Endodermal cell (in vitro differentiated cells): ENCODE measurements around the gene EIF4E1B. TPM values are rescaled to one million over a fixed set of nuclear protein-coding genes. Genes with fewer than 3 reads are reported as not detected.

Experiments used
- DNase-seq: peaks from one replicate; pipeline ENCODE4 v3.0.0-alpha.2; 2017
- H3K27ac ChIP-seq: 2 replicates; pipeline ENCODE4 v1.5.1; 2013; ENCODE audit warnings: mild to moderate bottlenecking, low read depth, low read length, moderate library complexity
- H3K27me3 ChIP-seq: 2 replicates; pipeline ENCODE4 v1.6.1; 2013; ENCODE audit warnings: mild to moderate bottlenecking, low read length, moderate library complexity; ENCODE audit not compliant: insufficient read depth, control insufficient read depth, poor library complexity, severe bottlenecking
- H3K36me3 ChIP-seq: 2 replicates; pipeline ENCODE4 v1.7.0; 2013; ENCODE audit warnings: mild to moderate bottlenecking, low read length, moderate library complexity; ENCODE audit not compliant: control insufficient read depth, insufficient read depth
- H3K4me1 ChIP-seq: one replicate; pipeline ENCODE4 v1.7.0; 2013; ENCODE audit warnings: low read length; ENCODE audit not compliant: control insufficient read depth, insufficient read depth
- H3K4me3 ChIP-seq: 2 replicates; pipeline ENCODE4 v1.5.1; 2013; ENCODE audit warnings: mild to moderate bottlenecking, low read length, moderate library complexity
- H3K9ac ChIP-seq: 2 replicates; pipeline ENCODE4 v1.6.1; 2013; ENCODE audit warnings: mild to moderate bottlenecking, low read length, moderate library complexity; ENCODE audit not compliant: poor library complexity, severe bottlenecking; ENCODE audit errors: extremely low read depth
- H3K9me3 ChIP-seq: 2 replicates; pipeline ENCODE4 v1.6.1; 2013; ENCODE audit warnings: mild to moderate bottlenecking, low read length, moderate library complexity; ENCODE audit not compliant: control insufficient read depth
- H3K27ac Mint-ChIP-seq: 2 replicates; pipeline ENCODE4 v1.8.0; 2020; ENCODE audit warnings: mixed read lengths
- H3K27me3 Mint-ChIP-seq: 2 replicates; pipeline ENCODE4 v1.8.0; 2021; ENCODE audit warnings: mild to moderate bottlenecking, mixed read lengths; ENCODE audit not compliant: insufficient read depth
- H3K36me3 Mint-ChIP-seq: 2 replicates; pipeline ENCODE4 v1.8.0; 2020; ENCODE audit warnings: low read depth, mixed read lengths
- H3K4me1 Mint-ChIP-seq: 2 replicates; pipeline ENCODE4 v1.8.0; 2020; ENCODE audit warnings: mixed read lengths
- H3K4me3 Mint-ChIP-seq: 2 replicates; pipeline ENCODE4 v1.8.0; 2020; ENCODE audit warnings: mild to moderate bottlenecking, moderate library complexity, mixed read lengths
- H3K9me3 Mint-ChIP-seq: 2 replicates; pipeline ENCODE4 v1.8.0; 2020; ENCODE audit warnings: mild to moderate bottlenecking, mixed read lengths
- CTCF ChIP-seq: fragments of 200-600 bp; sonication (generic); conservative IDR thresholded peaks from 2 replicates; pipeline ENCODE4 v1.5.0; 2021; ENCODE audit warnings: antibody characterized with exemption, mild to moderate bottlenecking
- WGBS, 2 experiments: methylation state at CpG; one replicate each; pipeline versions ENCODE4 v1.1.5 to v1.1.7; 2013; ENCODE audit warnings: missing lambda C conversion rate in 2 of 2, mixed read lengths in 1 of 2; ENCODE audit not compliant: insufficient coverage in 1 of 2, insufficient read length in 1 of 2; 5-methylcytosine and 5-hydroxymethylcytosine counted together
- total RNA-seq, 2 donors: library from RNA; stranded (reverse); fragmentation: NEBNext Ultra II Directional in 1 of 2; extraction: Animal tissue kit (Norgen Biotek cat#: 25700) in 1 of 2; gene quantifications; 2 replicates in 1 of 2; 3 replicates in 1 of 2; pipeline ENCODE4 v1.2.1, GENCODE V29; 2021

EIF4E1B gene
- total RNA-seq, 2 donors from 2014 or later, result 1.4 to 2.0 TPM

- Mint-ChIP-seq H3K4me3 (no peak overlapping the region), H3K27ac (no peak overlapping the region), H3K4me1 (no peaks in the 10 kb centered on the region), H3K27me3 (no peaks in the 10 kb centered on the region), H3K9me3 (no peaks in the 10 kb centered on the region), H3K36me3 (peaks cover 2% of the 10 kb centered on the region)
- Histone ChIP-seq H3K27ac (no peak overlapping the region), H3K4me3 (no peak overlapping the region), H3K9me3 (no peaks in the 10 kb centered on the region), H3K4me1 (no peaks in the 10 kb centered on the region), H3K36me3 (peaks cover 5% of the 10 kb centered on the region), H3K27me3 (no peaks in the 10 kb centered on the region), H3K9ac (no peak overlapping the region)
- no peak for DNase-seq
- no peak for TF ChIP-seq CTCF
- 88 to 96% methylated on average over 7 to 10 of the region's 10 CpGs for WGBS, 2 experiments
These were observed 31.2 kb downstream of the EIF4E1B start for GRCh38 chr5:176661676-176662075.

GRCh38 chr5:176662371-176663333, 32.2 kb downstream of the EIF4E1B start:
- no peak overlapping the region for H3K4me3 ChIP-seq
- no peaks in the 10 kb centered on the region for H3K27me3 ChIP-seq
- H3K9ac ChIP-seq, result no peak overlapping the region
- no peaks in the 10 kb centered on the region for H3K9me3 ChIP-seq
- 90 to 95% methylated on average over 14 to 21 of the region's 21 CpGs for WGBS, 2 experiments
- no peaks in the 10 kb centered on the region for H3K4me1 ChIP-seq
- no peak for TF ChIP-seq CTCF
- Mint-ChIP-seq H3K9me3 (no peaks in the 10 kb centered on the region), H3K36me3 (peaks cover 2% of the 10 kb centered on the region), H3K4me3 (no peak overlapping the region), H3K4me1 (no peaks in the 10 kb centered on the region), H3K27ac (no peak overlapping the region), H3K27me3 (peaks cover 2% of the 10 kb centered on the region)
- no peaks in the 10 kb centered on the region for H3K36me3 ChIP-seq
- no peak for DNase-seq
- H3K27ac ChIP-seq, result no peak overlapping the region

GRCh38 chr5:176663566-176663965, 33.1 kb downstream of the EIF4E1B start:
- TF ChIP-seq CTCF, result no peak
- no peak for DNase-seq
- no peaks in the 10 kb centered on the region for H3K36me3 Mint-ChIP-seq
- no peaks in the 10 kb centered on the region for H3K36me3 ChIP-seq
- WGBS, 2 experiments, result 94 to 100% methylated on average over 2 to 10 of the region's 10 CpGs
- H3K9me3 Mint-ChIP-seq, result no peaks in the 10 kb centered on the region
- H3K27ac Mint-ChIP-seq, result no peak overlapping the region
- H3K4me1 Mint-ChIP-seq, result no peaks in the 10 kb centered on the region
- H3K9ac ChIP-seq, result no peak overlapping the region
- no peak overlapping the region for H3K27ac ChIP-seq
- H3K4me3 ChIP-seq, result no peak overlapping the region
- H3K27me3 ChIP-seq, result no peaks in the 10 kb centered on the region
- H3K4me1 ChIP-seq, result no peaks in the 10 kb centered on the region
- no peaks in the 10 kb centered on the region for H3K9me3 ChIP-seq
- H3K4me3 Mint-ChIP-seq, result no peak overlapping the region
- peaks cover 5% of the 10 kb centered on the region for H3K27me3 Mint-ChIP-seq
